ENCODE data around the gene UQCC3. TPM values are rescaled to one million over a fixed set of nuclear protein-coding genes. Genes with fewer than 3 reads are reported as not detected.

Gene UQCC3
- total and polyA plus RNA-seq, 2 of the 13 experiments (the other 11 are each of a cell fraction or from before 2014, with no cell fraction given), result 7.7 to 16.0 TPM

- TF ChIP-seq, protein P1, sequence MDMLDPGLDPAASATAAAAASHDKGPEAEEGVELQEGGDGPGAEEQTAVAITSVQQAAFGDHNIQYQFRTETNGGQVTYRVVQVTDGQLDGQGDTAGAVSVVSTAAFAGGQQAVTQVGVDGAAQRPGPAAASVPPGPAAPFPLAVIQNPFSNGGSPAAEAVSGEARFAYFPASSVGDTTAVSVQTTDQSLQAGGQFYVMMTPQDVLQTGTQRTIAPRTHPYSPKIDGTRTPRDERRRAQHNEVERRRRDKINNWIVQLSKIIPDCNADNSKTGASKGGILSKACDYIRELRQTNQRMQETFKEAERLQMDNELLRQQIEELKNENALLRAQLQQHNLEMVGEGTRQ (IDR thresholded peaks at IDR 0.05; ENCODE audit: low read depth, low read length), result no peak
- TF ChIP-seq, protein P1 (CRISPR knock-in tag; IDR thresholded peaks at IDR 0.05; ENCODE audit: borderline replicate concordance), result no peak
- TF ChIP-seq FLYWCH1 (CRISPR knock-in tag; IDR thresholded peaks at IDR 0.05), result no peak
- TF ChIP-seq PCBP2 (optimal IDR thresholded peaks at IDR 0.05; ENCODE audit: low read depth, low read length, poor library complexity, severe bottlenecking), result peak; percentile 74
- TF ChIP-seq ZNF574 (CRISPR knock-in tag; IDR thresholded peaks at IDR 0.05), result peak; percentile 90
- peak; percentile 75 for TF ChIP-seq YY1 (IDR thresholded peaks at IDR 0.05; ENCODE audit: insufficient read depth, insufficient replicate concordance, low read depth, low read length)
- TF ChIP-seq TCF12 (IDR thresholded peaks at IDR 0.05), result no peak
- TF ChIP-seq TCF12 (CRISPR knock-in tag; IDR thresholded peaks at IDR 0.05), result no peak
- TF ChIP-seq ATF6 (CRISPR knock-in tag; conservative IDR thresholded peaks at IDR 0.05), result peak; percentile 92; the same call in 1 of the 2 replicates
- TF ChIP-seq ZNF674 (CRISPR knock-in tag; IDR thresholded peaks at IDR 0.05; ENCODE audit: low read depth), result no peak
- peak; percentile 43; the same call in 1 of the 2 replicates for TF ChIP-seq ZNF12 (CRISPR knock-in tag; IDR thresholded peaks at IDR 0.05)
- TF ChIP-seq MBNL3 (CRISPR knock-in tag; conservative IDR thresholded peaks at IDR 0.05), result no peak
- no peak for TF ChIP-seq RNF2 (conservative IDR thresholded peaks at IDR 0.05; ENCODE audit: low read depth)
- TF ChIP-seq TEAD2 (CRISPR knock-in tag; IDR thresholded peaks at IDR 0.05), result no peak
- 0 out of 2 replicates have a peak, but pooled peaks have one; percentile 39 for TF ChIP-seq PRDM10 (CRISPR knock-in tag; IDR thresholded peaks at IDR 0.05; ENCODE audit: low read depth)
- TF ChIP-seq, protein P2, sequence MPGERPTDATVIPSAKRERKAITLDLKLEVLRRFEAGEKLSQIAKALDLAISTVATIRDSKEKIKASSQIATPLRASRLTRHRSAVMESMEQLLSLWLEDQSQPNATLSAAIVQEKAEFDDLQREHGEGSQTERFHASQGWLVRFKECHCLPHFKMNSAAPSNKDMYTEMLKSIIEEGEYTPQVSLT (CRISPR knock-in tag; IDR thresholded peaks at IDR 0.05; ENCODE audit: borderline replicate concordance, low read depth), result no peak
- no peak for TF ChIP-seq ZC3H4 (CRISPR knock-in tag; IDR thresholded peaks at IDR 0.05; ENCODE audit: borderline replicate concordance)
Measured at GRCh38 chr11:62665075-62665598, 6.3 kb upstream of the UQCC3 start, which contains the start of the genes C11orf98 and CSKMT (continued).
